Measurements from ENCODE around the gene CDH4. TPM values are rescaled to one million over a fixed set of nuclear protein-coding genes. Genes with fewer than 3 reads are reported as not detected.

CDH4 gene
- polyA plus RNA-seq, 1 donor, result 1.7 TPM

DNA sequence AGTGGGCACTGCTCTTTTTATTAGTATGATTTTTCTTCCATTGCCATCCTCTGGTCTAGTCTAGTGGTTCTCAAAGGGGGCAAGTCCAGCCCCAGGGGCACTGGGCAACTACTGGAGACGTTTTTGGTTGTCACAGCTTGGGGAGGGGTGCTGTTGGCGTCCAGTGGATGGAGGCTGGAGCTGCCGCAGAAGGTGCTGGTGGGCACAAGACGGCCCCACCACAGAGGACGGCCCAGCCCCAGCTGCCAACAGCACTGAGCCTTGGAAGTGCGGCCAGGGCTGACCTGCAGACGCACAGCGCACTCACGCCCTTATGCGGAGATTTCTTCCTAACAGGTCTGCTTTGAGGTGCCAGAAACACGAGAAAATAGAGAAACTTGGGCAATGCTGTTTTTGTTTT, 40.3 kb downstream of the CDH4 start:
- H3K36me3 ChIP-seq (ENCODE audit: control insufficient read depth, insufficient read depth, low read length), result no peaks in the 10 kb centered on the region
- no peak overlapping the region for H3K27ac ChIP-seq (ENCODE audit: low read length)
- no peaks in the 10 kb centered on the region for H3K27me3 ChIP-seq (ENCODE audit: control insufficient read depth, insufficient read depth, low read length)
- no peaks in the 10 kb centered on the region for H3K9me3 ChIP-seq (ENCODE audit: control insufficient read depth, low read depth, low read length)
- H3K4me3 ChIP-seq (ENCODE audit: low read length), result no peak overlapping the region
- DNase-seq, result no peak
- WGBS (ENCODE audit: insufficient coverage, low lambda C conversion rate), result no CpG with 5 or more reads among the region's 11 CpGs
- no peaks in the 10 kb centered on the region for H3K4me1 ChIP-seq (ENCODE audit: control insufficient read depth, insufficient read depth, low read length)

DNA sequence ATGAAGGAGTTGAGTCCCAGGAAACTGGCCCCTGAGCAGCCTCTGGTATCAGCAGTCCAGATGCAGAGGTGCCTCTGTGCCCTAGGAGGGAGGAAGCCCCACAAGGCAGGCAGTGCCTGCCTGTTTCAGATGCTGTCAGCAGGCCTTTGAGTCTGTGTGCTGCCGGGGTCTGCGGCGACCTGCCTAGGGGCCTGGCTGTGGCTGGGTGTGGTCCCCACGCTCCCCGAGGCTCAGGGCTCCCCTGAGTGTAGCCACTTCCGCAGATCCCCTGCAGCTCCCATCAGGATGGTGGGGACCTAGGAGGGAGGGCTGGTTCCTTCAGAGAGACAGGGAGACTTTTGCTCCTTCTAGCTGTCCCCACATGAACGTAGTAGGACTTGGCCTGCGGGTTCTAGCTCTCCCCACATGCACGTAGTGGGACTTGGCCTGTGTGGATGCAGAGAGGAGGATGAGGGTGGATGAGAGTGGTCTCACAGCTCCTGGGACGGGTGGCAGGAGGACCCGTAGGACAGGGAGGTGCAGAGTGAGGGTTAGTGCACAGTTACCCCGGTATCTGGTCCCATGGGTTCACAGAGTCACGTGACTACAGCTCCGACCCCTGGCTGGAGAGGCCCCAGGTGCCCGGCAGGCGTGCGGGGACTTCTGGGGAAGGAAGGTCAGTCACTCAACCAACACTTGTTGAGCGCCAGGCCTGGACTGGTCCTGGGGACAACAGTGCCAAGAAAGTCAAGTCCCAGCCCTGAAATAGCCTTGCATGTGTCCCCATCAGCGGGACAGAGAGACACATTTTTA, 41.0 kb downstream of the CDH4 start:
- WGBS (ENCODE audit: insufficient coverage, low lambda C conversion rate), result 100% methylated on average over 2 of the region's 19 CpGs
- Histone ChIP-seq H3K27ac (ENCODE audit: low read length) (no peak overlapping the region), H3K4me1 (ENCODE audit: control insufficient read depth, insufficient read depth, low read length) (no peaks in the 10 kb centered on the region), H3K27me3 (ENCODE audit: control insufficient read depth, insufficient read depth, low read length) (no peaks in the 10 kb centered on the region), H3K36me3 (ENCODE audit: control insufficient read depth, insufficient read depth, low read length) (no peaks in the 10 kb centered on the region), H3K9me3 (ENCODE audit: control insufficient read depth, low read depth, low read length) (no peaks in the 10 kb centered on the region), H3K4me3 (ENCODE audit: low read length) (no peak overlapping the region)
- no peak for DNase-seq

DNA sequence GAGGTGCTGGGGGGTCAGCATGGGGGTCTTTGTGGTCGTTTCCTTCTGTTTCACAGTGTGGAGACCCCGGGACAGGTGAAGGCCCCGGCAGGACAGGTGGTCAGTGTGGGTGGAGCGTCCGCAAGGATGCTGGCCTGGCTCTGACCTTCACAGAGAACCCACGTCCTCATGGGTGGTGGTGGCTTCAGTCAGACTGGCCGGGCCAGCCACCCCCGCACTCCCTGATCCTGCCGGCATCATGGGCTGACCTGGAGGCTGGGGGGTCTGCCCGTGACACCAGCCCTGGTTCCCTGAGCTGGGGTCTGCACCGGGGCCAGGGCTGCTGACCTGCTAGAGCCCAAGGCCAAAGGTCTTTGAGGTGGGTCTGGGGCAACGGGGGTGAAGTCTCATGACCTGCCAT, 41.9 kb downstream of the CDH4 start:
- Histone ChIP-seq H3K4me1 (ENCODE audit: control insufficient read depth, insufficient read depth, low read length) (no peaks in the 10 kb centered on the region), H3K4me3 (ENCODE audit: low read length) (no peak overlapping the region), H3K27me3 (ENCODE audit: control insufficient read depth, insufficient read depth, low read length) (no peaks in the 10 kb centered on the region), H3K9me3 (ENCODE audit: control insufficient read depth, low read depth, low read length) (no peaks in the 10 kb centered on the region), H3K36me3 (ENCODE audit: control insufficient read depth, insufficient read depth, low read length) (no peaks in the 10 kb centered on the region), H3K27ac (ENCODE audit: low read length) (no peak overlapping the region)
- DNase-seq, result no peak
- no CpG with 5 or more reads among the region's 12 CpGs for WGBS (ENCODE audit: insufficient coverage, low lambda C conversion rate)

GRCh38 chr20:61295249-61295648, 43.2 kb downstream of the CDH4 start:
- Histone ChIP-seq H3K4me3 (ENCODE audit: low read length) (no peak overlapping the region), H3K4me1 (ENCODE audit: control insufficient read depth, insufficient read depth, low read length) (no peaks in the 10 kb centered on the region), H3K9me3 (ENCODE audit: control insufficient read depth, low read depth, low read length) (no peaks in the 10 kb centered on the region), H3K36me3 (ENCODE audit: control insufficient read depth, insufficient read depth, low read length) (no peaks in the 10 kb centered on the region), H3K27me3 (ENCODE audit: control insufficient read depth, insufficient read depth, low read length) (no peaks in the 10 kb centered on the region), H3K27ac (ENCODE audit: low read length) (no peak overlapping the region)
- WGBS (ENCODE audit: insufficient coverage, low lambda C conversion rate), result 95% methylated on average over 3 of the region's 13 CpGs
- DNase-seq, result no peak

DNA sequence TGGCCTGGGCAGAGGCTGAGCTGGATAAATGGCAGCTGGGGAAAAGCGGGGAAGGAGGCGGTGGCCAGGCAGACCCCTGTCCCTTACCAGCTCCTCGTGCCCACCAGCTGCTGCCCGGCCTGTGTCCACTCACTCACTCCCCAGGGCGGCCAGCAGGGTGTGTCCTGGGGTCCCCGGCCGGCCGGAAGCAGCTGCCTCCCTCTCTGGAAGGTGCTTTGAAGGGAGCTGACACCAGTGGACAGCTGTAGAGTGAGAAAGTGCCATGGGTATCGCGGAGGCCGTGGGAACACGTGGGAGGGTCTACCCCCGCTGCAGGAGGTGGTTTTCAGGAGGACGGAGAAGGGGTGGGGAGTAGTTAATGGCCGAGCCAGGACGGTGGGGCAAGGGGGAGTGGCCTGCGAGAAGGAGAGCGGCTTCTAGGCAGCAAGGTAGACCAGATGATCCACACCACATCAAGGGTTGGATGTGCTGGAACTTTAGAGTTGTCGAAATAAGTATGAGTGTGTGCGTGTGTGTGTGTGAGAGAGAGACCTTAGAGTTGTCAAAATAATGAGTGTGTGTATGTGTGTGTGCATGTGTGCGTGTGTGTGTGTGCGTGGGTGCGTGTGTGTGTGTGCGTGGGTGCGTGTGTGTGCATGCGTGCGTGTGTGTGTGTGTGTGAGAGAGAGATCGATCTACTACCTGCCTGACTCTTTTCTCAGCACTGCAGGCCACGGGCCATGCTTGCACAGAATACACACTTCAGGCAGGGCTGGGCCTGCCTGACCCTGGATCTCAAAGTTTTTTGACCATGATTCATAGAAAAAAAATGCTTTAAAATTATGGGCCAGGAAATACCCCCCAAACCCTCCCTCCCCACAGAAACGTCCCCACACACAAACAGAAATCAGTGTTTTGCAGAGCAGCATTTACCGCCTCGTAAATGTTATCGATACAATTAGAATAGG, 43.9 kb downstream of the CDH4 start:
- 61% methylated on average over 3 of the region's 33 CpGs for WGBS (ENCODE audit: insufficient coverage, low lambda C conversion rate)
- H3K27me3 ChIP-seq (ENCODE audit: control insufficient read depth, insufficient read depth, low read length), result no peaks in the 10 kb centered on the region

GRCh38 chr20:61296629-61297019, 44.6 kb downstream of the CDH4 start:
- no peak for DNase-seq
- Histone ChIP-seq H3K9me3 (ENCODE audit: control insufficient read depth, low read depth, low read length) (no peaks in the 10 kb centered on the region), H3K27me3 (ENCODE audit: control insufficient read depth, insufficient read depth, low read length) (no peaks in the 10 kb centered on the region), H3K4me3 (ENCODE audit: low read length) (no peak overlapping the region), H3K4me1 (ENCODE audit: control insufficient read depth, insufficient read depth, low read length) (no peaks in the 10 kb centered on the region), H3K27ac (ENCODE audit: low read length) (no peak overlapping the region), H3K36me3 (ENCODE audit: control insufficient read depth, insufficient read depth, low read length) (no peaks in the 10 kb centered on the region)
- WGBS (ENCODE audit: insufficient coverage, low lambda C conversion rate), result 100% methylated on average over 1 of the region's 14 CpGs

More for the DNA sequence above, 43.9 kb downstream of the CDH4 start:
- Histone ChIP-seq H3K4me3 (ENCODE audit: low read length) (no peak overlapping the region), H3K36me3 (ENCODE audit: control insufficient read depth, insufficient read depth, low read length) (no peaks in the 10 kb centered on the region), H3K9me3 (ENCODE audit: control insufficient read depth, low read depth, low read length) (no peaks in the 10 kb centered on the region), H3K4me1 (ENCODE audit: control insufficient read depth, insufficient read depth, low read length) (no peaks in the 10 kb centered on the region), H3K27ac (ENCODE audit: low read length) (no peak overlapping the region)
- no peak for DNase-seq

DNA sequence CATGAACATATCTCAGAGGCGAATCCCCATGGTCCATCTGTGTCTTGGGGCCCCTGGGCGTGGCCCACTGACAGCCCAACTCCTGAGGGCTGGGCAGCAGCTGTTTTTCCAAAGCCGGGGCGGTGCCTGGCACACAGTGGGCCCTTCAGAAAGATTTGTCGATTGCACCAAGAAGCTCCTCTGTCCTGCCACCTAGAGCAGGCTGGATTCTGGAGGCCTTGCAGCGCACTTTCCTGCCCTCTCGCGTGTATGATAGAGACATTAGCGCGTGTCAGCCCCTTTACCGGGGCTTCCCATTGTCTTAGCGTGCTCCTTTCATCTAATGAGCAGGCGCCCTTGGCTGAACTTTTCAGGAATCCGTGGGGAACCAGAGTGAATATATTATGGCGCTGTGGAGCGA, 45.4 kb downstream of the CDH4 start:
- Histone ChIP-seq H3K9me3 (ENCODE audit: control insufficient read depth, low read depth, low read length) (no peaks in the 10 kb centered on the region), H3K4me3 (ENCODE audit: low read length) (no peak overlapping the region), H3K36me3 (ENCODE audit: control insufficient read depth, insufficient read depth, low read length) (no peaks in the 10 kb centered on the region), H3K27me3 (ENCODE audit: control insufficient read depth, insufficient read depth, low read length) (no peaks in the 10 kb centered on the region), H3K27ac (ENCODE audit: low read length) (no peak overlapping the region), H3K4me1 (ENCODE audit: control insufficient read depth, insufficient read depth, low read length) (no peaks in the 10 kb centered on the region)
- 86% methylated on average over 6 of the region's 16 CpGs for WGBS (ENCODE audit: insufficient coverage, low lambda C conversion rate)
- DNase-seq, result no peak

DNA sequence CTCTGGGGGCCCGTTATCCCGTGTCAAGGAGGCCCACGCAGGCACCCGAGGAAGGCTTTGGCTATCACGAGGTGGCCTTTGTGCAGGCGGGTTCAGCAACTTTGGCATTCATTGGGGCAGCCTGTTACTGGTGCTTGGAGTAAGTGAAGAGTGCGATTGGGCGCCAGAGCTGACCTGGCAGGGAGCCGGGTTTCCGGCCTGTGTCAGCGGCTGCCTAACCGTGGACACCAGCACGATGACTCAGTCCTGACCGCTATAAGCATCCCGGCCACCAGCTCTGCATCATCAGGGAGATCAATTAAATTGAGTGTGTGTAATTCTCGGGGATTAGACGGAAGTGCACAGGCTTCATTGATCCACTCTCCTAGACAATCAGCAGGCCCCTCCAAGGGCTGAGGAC, 45.9 kb downstream of the CDH4 start:
- WGBS (ENCODE audit: insufficient coverage, low lambda C conversion rate), result no CpG with 5 or more reads among the region's 17 CpGs

GRCh38 chr20:61298661-61299060, 46.6 kb downstream of the CDH4 start:
- Histone ChIP-seq H3K36me3 (ENCODE audit: control insufficient read depth, insufficient read depth, low read length) (no peaks in the 10 kb centered on the region), H3K27me3 (ENCODE audit: control insufficient read depth, insufficient read depth, low read length) (no peaks in the 10 kb centered on the region), H3K9me3 (ENCODE audit: control insufficient read depth, low read depth, low read length) (no peaks in the 10 kb centered on the region), H3K4me3 (ENCODE audit: low read length) (no peak overlapping the region), H3K4me1 (ENCODE audit: control insufficient read depth, insufficient read depth, low read length) (no peaks in the 10 kb centered on the region), H3K27ac (ENCODE audit: low read length) (no peak overlapping the region)
- no peak for DNase-seq
- WGBS (ENCODE audit: insufficient coverage, low lambda C conversion rate), result 98% methylated on average over 5 of the region's 6 CpGs

More for the DNA sequence above, 45.9 kb downstream of the CDH4 start:
- DNase-seq, result no peak
- no peaks in the 10 kb centered on the region for H3K36me3 ChIP-seq (ENCODE audit: control insufficient read depth, insufficient read depth, low read length)
- H3K4me1 ChIP-seq (ENCODE audit: control insufficient read depth, insufficient read depth, low read length), result no peaks in the 10 kb centered on the region
- no peak overlapping the region for H3K4me3 ChIP-seq (ENCODE audit: low read length)
- no peaks in the 10 kb centered on the region for H3K27me3 ChIP-seq (ENCODE audit: control insufficient read depth, insufficient read depth, low read length)
- no peak overlapping the region for H3K27ac ChIP-seq (ENCODE audit: low read length)
- no peaks in the 10 kb centered on the region for H3K9me3 ChIP-seq (ENCODE audit: control insufficient read depth, low read depth, low read length)

- H3K4me1 ChIP-seq (ENCODE audit: control insufficient read depth, insufficient read depth, low read length), result no peaks in the 10 kb centered on the region
- H3K9me3 ChIP-seq (ENCODE audit: control insufficient read depth, low read depth, low read length), result no peaks in the 10 kb centered on the region
- no peak for DNase-seq
- no peak overlapping the region for H3K4me3 ChIP-seq (ENCODE audit: low read length)
- WGBS (ENCODE audit: insufficient coverage, low lambda C conversion rate), result no CpG with 5 or more reads among the region's 11 CpGs
- no peaks in the 10 kb centered on the region for H3K36me3 ChIP-seq (ENCODE audit: control insufficient read depth, insufficient read depth, low read length)
- H3K27me3 ChIP-seq (ENCODE audit: control insufficient read depth, insufficient read depth, low read length), result no peaks in the 10 kb centered on the region
- H3K27ac ChIP-seq (ENCODE audit: low read length), result no peak overlapping the region
Observed at GRCh38 chr20:61299104-61299503, 47.0 kb downstream of the CDH4 start.
